ENCODE results near the gene MAP3K8.
"Not testable (repeated sequence)": the region's sequence is repeated elsewhere in the genome, so short reads cannot be mapped to it uniquely, and the experiment has no call there.

The MAP3K8 gene

GRCh38 chr10:30423655-30424275 is 10.2 kb upstream of the MAP3K8 start:
- DNase-seq: peak; percentile 53

GRCh38 chr10:30425336-30426075 is 8.5 kb upstream of the MAP3K8 start:
- DNase-seq: peak; percentile 20

- DNase-seq: no peak
These were observed 3.3 kb upstream of the MAP3K8 start for GRCh38 chr10:30430544-30431298.

- DNase-seq: peak; percentile 43
These were observed 2.5 kb upstream of the MAP3K8 start for GRCh38 chr10:30431435-30431911.

- DNase-seq: no peak
These were observed 1.2 kb upstream of the MAP3K8 start for GRCh38 chr10:30432622-30433305.

GRCh38 chr10:30433306-30433729 is 666 bp upstream of the MAP3K8 start:
- peak; percentile 51 for DNase-seq

- peak; percentile 26 for DNase-seq
These were observed 489 bp downstream of the MAP3K8 start for GRCh38 chr10:30434273-30435072.

- DNase-seq: peak; percentile 3
These were observed 1.1 kb downstream of the MAP3K8 start for GRCh38 chr10:30435073-30435422.

- DNase-seq: not testable (repeated sequence)
These were observed 1.6 kb downstream of the MAP3K8 start for GRCh38 chr10:30435499-30436167.

GRCh38 chr10:30436191-30436611 is 2.2 kb downstream of the MAP3K8 start:
- DNase-seq: no peak

- DNase-seq: no peak
These were observed 2.7 kb downstream of the MAP3K8 start for GRCh38 chr10:30436671-30437030.

GRCh38 chr10:30437031-30437841 is 3.3 kb downstream of the MAP3K8 start:
- no peak for DNase-seq

- no peak for DNase-seq
These were observed 4.3 kb downstream of the MAP3K8 start for GRCh38 chr10:30438021-30438850.

GRCh38 chr10:30439931-30440330 is 5.9 kb downstream of the MAP3K8 start:
- DNase-seq: no peak

GRCh38 chr10:30442019-30442606 is 8.1 kb downstream of the MAP3K8 start:
- no peak for DNase-seq

GRCh38 chr10:30443049-30443448 is 9.1 kb downstream of the MAP3K8 start:
- no peak for DNase-seq

GRCh38 chr10:30445711-30446110 is 11.7 kb downstream of the MAP3K8 start:
- DNase-seq: no peak

GRCh38 chr10:30447125-30447799 is 13.3 kb downstream of the MAP3K8 start:
- DNase-seq: no peak

- no peak for DNase-seq
These were observed 14.1 kb downstream of the MAP3K8 start for GRCh38 chr10:30448092-30448491.

Measured in NCI-H82 (cell line).